Glutamatergic neuron (in vitro differentiated cells): ENCODE data around the gene TAF9B. TPM values are rescaled to one million over a fixed set of nuclear protein-coding genes. Genes with fewer than 3 reads are reported as not detected.
"Not testable (repeated sequence)": the region's sequence is repeated elsewhere in the genome, so short reads cannot be mapped to it uniquely, and the experiment has no call there.

Experiments
- DNase-seq: peaks from one replicate; pipeline ENCODE4 v3.0.0; 2022
- H3K27ac Mint-ChIP-seq: one replicate; pipeline ENCODE4 v1.8.0; 2020; ENCODE audit warnings: mild to moderate bottlenecking, mixed read lengths, inconsistent platforms; ENCODE audit not compliant: unreplicated experiment
- H3K27me3 Mint-ChIP-seq: one replicate; pipeline ENCODE4 v1.8.0; 2020; ENCODE audit warnings: mild to moderate bottlenecking, moderate library complexity, mixed read lengths, inconsistent platforms; ENCODE audit not compliant: unreplicated experiment
- H3K36me3 Mint-ChIP-seq: one replicate; pipeline ENCODE4 v1.8.0; 2020; ENCODE audit warnings: mild to moderate bottlenecking, mixed read lengths, inconsistent platforms; ENCODE audit not compliant: unreplicated experiment
- H3K4me1 Mint-ChIP-seq: one replicate; pipeline ENCODE4 v1.8.0; 2020; ENCODE audit warnings: mild to moderate bottlenecking, low read depth, mixed read lengths, inconsistent platforms; ENCODE audit not compliant: unreplicated experiment
- H3K4me3 Mint-ChIP-seq: one replicate; pipeline ENCODE4 v1.8.0; 2020; ENCODE audit warnings: mild to moderate bottlenecking, mixed read lengths, inconsistent platforms; ENCODE audit not compliant: unreplicated experiment
- H3K9me3 Mint-ChIP-seq: one replicate; pipeline ENCODE4 v1.8.0; 2020; ENCODE audit warnings: mild to moderate bottlenecking, moderate library complexity, mixed read lengths, inconsistent platforms; ENCODE audit not compliant: unreplicated experiment
- CTCF ChIP-seq: fragments of 200-600 bp; sonication (generic); IDR thresholded peaks from one replicate; pipeline ENCODE4 v1.5.0; 2021; ENCODE audit not compliant: partially characterized antibody, unreplicated experiment
- total RNA-seq: library from RNA; stranded (reverse); fragmentation: NEBNext Ultra II Directional; extraction: Animal tissue kit (Norgen Biotek cat#: 25700); gene quantifications from one replicate; pipeline ENCODE4 v1.2.1, GENCODE V29; 2021; ENCODE audit not compliant: unreplicated experiment

The TAF9B gene
- total RNA-seq, 1 donor from 2014 or later = 30.4 TPM

DNA sequence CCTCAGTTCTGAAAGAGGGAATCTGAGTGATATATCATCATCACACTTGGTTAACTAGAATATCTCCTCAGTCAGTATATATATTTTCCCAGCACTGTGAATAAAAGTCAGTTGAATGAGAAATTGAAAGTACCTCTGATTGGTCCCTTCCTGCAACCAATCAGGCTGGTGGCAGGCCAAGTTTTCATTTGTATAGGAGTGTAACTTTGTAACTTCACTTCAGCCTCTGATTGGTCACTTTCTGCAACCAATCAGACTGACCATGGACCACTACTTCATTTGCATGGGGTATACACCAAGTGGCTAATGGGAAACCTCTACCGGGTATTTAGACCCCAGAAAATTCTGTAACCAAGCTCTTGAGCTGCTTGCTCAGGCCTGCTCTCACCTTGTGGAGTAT lies 37.4 kb downstream of the TAF9B start:
- Mint-ChIP-seq H3K9me3 (peaks cover 4% of the 10 kb centered on the region), H3K4me1 (peaks cover 10% of the 10 kb centered on the region), H3K27me3 (peaks cover 2% of the 10 kb centered on the region), H3K4me3 (no peak overlapping the region), H3K36me3 (no peaks in the 10 kb centered on the region), H3K27ac (no peak overlapping the region)
- no peak for DNase-seq
- TF ChIP-seq CTCF = no peak

DNA sequence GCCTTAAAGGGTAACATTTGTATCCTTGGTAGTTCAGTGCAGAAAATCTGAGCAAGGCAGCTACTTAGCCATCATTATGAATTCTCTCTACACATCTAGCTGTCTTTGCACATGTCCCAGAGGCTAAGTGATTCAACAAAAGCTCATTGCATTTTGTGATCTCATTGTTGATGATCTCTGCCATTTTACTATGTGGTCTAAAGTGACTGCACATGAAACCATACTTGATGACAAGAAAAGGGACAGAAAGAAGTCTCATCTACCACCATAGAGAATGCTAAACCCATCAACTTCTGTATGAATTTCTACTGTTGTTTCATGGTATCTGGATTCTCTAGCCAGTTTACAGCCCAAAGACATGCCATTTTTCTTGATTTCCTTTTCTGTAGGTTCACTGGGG lies 41.3 kb downstream of the TAF9B start:
- TF ChIP-seq CTCF = no peak
- H3K9me3 Mint-ChIP-seq = peaks cover 4% of the 10 kb centered on the region
- no peak overlapping the region for H3K4me3 Mint-ChIP-seq
- no peaks in the 10 kb centered on the region for H3K36me3 Mint-ChIP-seq
- no peaks in the 10 kb centered on the region for H3K4me1 Mint-ChIP-seq
- H3K27me3 Mint-ChIP-seq = peaks cover 2% of the 10 kb centered on the region
- DNase-seq = no peak
- no peak overlapping the region for H3K27ac Mint-ChIP-seq

- no peak overlapping the region for H3K27ac Mint-ChIP-seq
- no peaks in the 10 kb centered on the region for H3K9me3 Mint-ChIP-seq
- H3K4me3 Mint-ChIP-seq = no peak overlapping the region
- peak; percentile 18 for DNase-seq
- TF ChIP-seq CTCF = no peak
- no peaks in the 10 kb centered on the region for H3K36me3 Mint-ChIP-seq
- no peaks in the 10 kb centered on the region for H3K4me1 Mint-ChIP-seq
- no peaks in the 10 kb centered on the region for H3K27me3 Mint-ChIP-seq
Observed at GRCh38 chrX:78092296-78092695, 47.2 kb downstream of the TAF9B start.

- H3K27ac Mint-ChIP-seq, H3K27me3 Mint-ChIP-seq, H3K36me3 Mint-ChIP-seq, H3K9me3 Mint-ChIP-seq, H3K4me1 Mint-ChIP-seq, DNase-seq, H3K4me3 Mint-ChIP-seq: not testable (repeated sequence)
Observed at GRCh38 chrX:78081413-78081812, 58.0 kb downstream of the TAF9B start.

Other genes starting within 250 kb of the TAF9B start
- gene MAGT1, start 244.2 kb downstream of the TAF9B start, total RNA-seq = 8.6 TPM
- gene COX7B, start 240.2 kb downstream of the TAF9B start, total RNA-seq = 188 TPM
- gene ATP7A, start 229.0 kb downstream of the TAF9B start, total RNA-seq = 11.5 TPM
- gene PGAM4, start 170.0 kb downstream of the TAF9B start, total RNA-seq = not detected
- 263 TPM for gene PGK1, start 35.4 kb downstream of the TAF9B start, total RNA-seq
- 0.25 TPM for gene CYSLTR1, start 188.0 kb upstream of the TAF9B start, total RNA-seq